ENCODE measurements around the gene RRN3. TPM values are rescaled to one million over a fixed set of nuclear protein-coding genes. Genes with fewer than 3 reads are reported as not detected.

Gene RRN3
- total and polyA plus RNA-seq, 9 of the 15 experiments (the other 6 are each of a cell fraction or from before 2014, with no cell fraction given), result 22.2 to 49.5 (median 28.4) TPM

DNA sequence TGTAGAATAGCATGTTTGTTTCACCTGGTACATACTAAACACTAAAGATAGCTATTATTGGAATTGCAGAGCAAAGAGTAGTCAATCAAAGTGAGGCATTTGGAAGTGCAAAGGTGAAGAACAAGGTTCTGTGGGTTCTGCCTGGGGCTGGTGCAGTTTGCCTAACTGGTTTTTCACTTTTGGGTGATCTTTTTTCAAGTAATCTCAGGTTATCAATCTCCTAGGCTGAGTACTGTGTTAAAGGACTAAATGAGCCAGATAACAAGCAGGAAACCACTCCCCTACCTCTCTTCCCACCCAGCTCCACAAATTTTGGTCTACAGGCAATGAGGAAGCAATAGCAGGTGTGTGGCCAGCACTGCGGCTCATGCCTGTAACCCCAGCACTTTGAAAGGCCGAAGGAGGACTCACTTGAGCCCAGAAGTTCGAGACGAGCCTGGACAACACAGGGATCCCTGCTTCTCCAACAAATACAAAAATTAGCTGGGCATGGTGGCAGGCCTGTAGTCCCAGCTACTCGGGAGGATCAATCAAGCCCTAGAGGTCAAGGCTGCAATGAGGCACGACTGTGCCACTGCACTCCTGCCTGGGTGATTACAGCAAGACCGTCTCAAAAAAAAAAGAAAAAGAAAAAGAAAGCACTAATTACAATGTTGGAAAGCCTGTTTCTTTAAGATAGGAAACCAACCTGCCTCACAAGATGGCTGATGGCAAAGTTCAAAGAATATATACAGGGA lies 36.2 kb downstream of the RRN3 start:
- WGBS (ENCODE audit: insufficient coverage, low coverage, missing lambda C conversion rate), result 54% methylated on average over 6 of the region's 7 CpGs
- no TSS peak for BruUV-seq (replicated peaks)
- FAIRE-seq (no peak), DNase-seq (ENCODE audit: extremely low read depth in 1 of 4, low spot score in 3 of 4) (no peak), ATAC-seq (no peak)
- Histone ChIP-seq H2AFZ (ENCODE audit: low read depth, low read length) (no peak overlapping the region), H3K36me3 (ENCODE audit: control insufficient read depth, insufficient read depth, low read length) (peaks cover 42% of the 10 kb centered on the region), H3K4me2 (ENCODE audit: insufficient read depth, low read length) (no peak overlapping the region), H4K20me1 (replicated peaks; ENCODE audit: control insufficient read depth, insufficient read depth, low read length) (no peaks in the 10 kb centered on the region), H3K4me1 (replicated peaks in 1 of 2; ENCODE audit: control insufficient read depth in 2 of 2, insufficient read depth in 2 of 2, low read length in 2 of 2) (peaks cover 0 to 20% of the 10 kb centered on the region in 2 experiments; a peak in 3 of 5 replicates), H3K27me3 (ENCODE audit: control insufficient read depth in 2 of 2, insufficient read depth in 2 of 2, low read length in 2 of 2) (no peaks in the 10 kb centered on the region), H3K9me1 (ENCODE audit: control insufficient read depth, insufficient read depth, low read length) (no peaks in the 10 kb centered on the region), H3K79me2 (ENCODE audit: control insufficient read depth, insufficient read depth, low read length) (peaks cover 11% of the 10 kb centered on the region; the same call in 1 of the 3 replicates), H3K9ac (ENCODE audit: insufficient read depth in 1 of 2, low read depth in 2 of 2, low read length in 2 of 2) (no peak overlapping the region), H3K9me3 (replicated peaks; ENCODE audit: control insufficient read depth, insufficient read depth, low read depth, low read length) (peaks cover 5% of the 10 kb centered on the region; the same call in 1 of the 2 replicates), H3K4me3 (no peak overlapping the region), H3K27ac (ENCODE audit: extremely low read depth, low read depth, low read length) (no peak overlapping the region)
- CTCF ChIA-PET (ENCODE audit: low intra/inter-chr PET ratio), result no interaction called here
- in situ Hi-C loops (cut with MboI) (loop anchor here (25.0 kb wide), 1 partner anchor 171 kb away; no protein-coding TSS in a partner anchor), intact Hi-C loops (cut with micrococcal nuclease) (no loop called here)
- TF ChIP-seq MECOM (CRISPR knock-in tag; IDR thresholded peaks at IDR 0.05) (no peak), POLR3G (IDR thresholded peaks at IDR 0.05; ENCODE audit: extremely low read depth, insufficient read length, insufficient replicate concordance) (no peak), ASH1L (IDR thresholded peaks at IDR 0.05; ENCODE audit: borderline replicate concordance, low read depth, partially characterized antibody) (no peak), HMG20B (CRISPR knock-in tag; IDR thresholded peaks at IDR 0.05) (no peak), RBM34 (IDR thresholded peaks at IDR 0.05; ENCODE audit: borderline replicate concordance, insufficient read depth, low read length) (no peak), NFE2L1 (tag; IDR thresholded peaks at IDR 0.05; ENCODE audit: borderline replicate concordance, low read depth) (no peak), SREBF2 (CRISPR knock-in tag; IDR thresholded peaks at IDR 0.05) (no peak), ZNF175 (CRISPR knock-in tag; IDR thresholded peaks at IDR 0.05; ENCODE audit: low read depth) (no peak), NEUROD1 (IDR thresholded peaks at IDR 0.05; ENCODE audit: borderline replicate concordance, low read depth, low read length, partially characterized antibody) (no peak), DMBX1 (CRISPR knock-in tag; IDR thresholded peaks at IDR 0.05; ENCODE audit: borderline replicate concordance) (no peak)
- TF ChIP-seq, protein P1, sequence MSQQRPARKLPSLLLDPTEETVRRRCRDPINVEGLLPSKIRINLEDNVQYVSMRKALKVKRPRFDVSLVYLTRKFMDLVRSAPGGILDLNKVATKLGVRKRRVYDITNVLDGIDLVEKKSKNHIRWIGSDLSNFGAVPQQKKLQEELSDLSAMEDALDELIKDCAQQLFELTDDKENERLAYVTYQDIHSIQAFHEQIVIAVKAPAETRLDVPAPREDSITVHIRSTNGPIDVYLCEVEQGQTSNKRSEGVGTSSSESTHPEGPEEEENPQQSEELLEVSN (IDR thresholded peaks at IDR 0.05; ENCODE audit: borderline replicate concordance in 1 of 2, extremely low read depth in 1 of 2, insufficient read depth in 1 of 2, insufficient read length in 1 of 2, low read depth in 1 of 2, low read length in 1 of 2, poor library complexity in 1 of 2, severe bottlenecking in 1 of 2), result no peak
- POLR2A ChIA-PET, result interaction anchor here (0.6 kb wide), 1 partner anchor 622 kb away, joined by 3 read pairs; no protein-coding TSS in a partner anchor
